ENCODE measurements around the gene EMC10.

Gene EMC10

GRCh38 chr19:50464348-50464747, 12.0 kb upstream of the EMC10 start:
- no peak overlapping the region for H3K27ac ChIP-seq (ENCODE audit: low read length)
- H3K4me2 ChIP-seq (ENCODE audit: low read depth, low read length), result no peak overlapping the region
- peaks cover 5% of the 10 kb centered on the region; the same call in 1 of the 2 replicates for H3K4me1 ChIP-seq (ENCODE audit: low read length)
- no peak for DNase-seq
- no peak overlapping the region for H3K4me3 ChIP-seq (ENCODE audit: low read length)
- H3K9me3 ChIP-seq (replicated peaks; ENCODE audit: insufficient read depth, low read length), result no peaks in the 10 kb centered on the region
- no peaks in the 10 kb centered on the region for H3K79me2 ChIP-seq (ENCODE audit: low read length)
- H3K27me3 ChIP-seq (replicated peaks; ENCODE audit: insufficient read depth, low read length), result peaks cover 77% of the 10 kb centered on the region
- no peak overlapping the region for H3K9ac ChIP-seq (ENCODE audit: low read length)
- H2AFZ ChIP-seq (ENCODE audit: low read length), result no peak overlapping the region
- no peaks in the 10 kb centered on the region for H3K9me2 ChIP-seq (replicated peaks; ENCODE audit: insufficient read depth, low read length)
- TF ChIP-seq, protein P1, sequence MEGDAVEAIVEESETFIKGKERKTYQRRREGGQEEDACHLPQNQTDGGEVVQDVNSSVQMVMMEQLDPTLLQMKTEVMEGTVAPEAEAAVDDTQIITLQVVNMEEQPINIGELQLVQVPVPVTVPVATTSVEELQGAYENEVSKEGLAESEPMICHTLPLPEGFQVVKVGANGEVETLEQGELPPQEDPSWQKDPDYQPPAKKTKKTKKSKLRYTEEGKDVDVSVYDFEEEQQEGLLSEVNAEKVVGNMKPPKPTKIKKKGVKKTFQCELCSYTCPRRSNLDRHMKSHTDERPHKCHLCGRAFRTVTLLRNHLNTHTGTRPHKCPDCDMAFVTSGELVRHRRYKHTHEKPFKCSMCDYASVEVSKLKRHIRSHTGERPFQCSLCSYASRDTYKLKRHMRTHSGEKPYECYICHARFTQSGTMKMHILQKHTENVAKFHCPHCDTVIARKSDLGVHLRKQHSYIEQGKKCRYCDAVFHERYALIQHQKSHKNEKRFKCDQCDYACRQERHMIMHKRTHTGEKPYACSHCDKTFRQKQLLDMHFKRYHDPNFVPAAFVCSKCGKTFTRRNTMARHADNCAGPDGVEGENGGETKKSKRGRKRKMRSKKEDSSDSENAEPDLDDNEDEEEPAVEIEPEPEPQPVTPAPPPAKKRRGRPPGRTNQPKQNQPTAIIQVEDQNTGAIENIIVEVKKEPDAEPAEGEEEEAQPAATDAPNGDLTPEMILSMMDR (IDR thresholded peaks at IDR 0.05; ENCODE audit: low read length), result no peak
- TF ChIP-seq EZH2 (optimal IDR thresholded peaks at IDR 0.05; ENCODE audit: low read depth, low read length), result no peak
- TF ChIP-seq EZH2phosphoT487 (IDR thresholded peaks at IDR 0.05; ENCODE audit: low read length), result no peak
- no peaks in the 10 kb centered on the region for H4K20me1 ChIP-seq (ENCODE audit: insufficient read depth, low read length)
- H3K36me3 ChIP-seq (replicated peaks; ENCODE audit: insufficient read depth, low read length), result no peaks in the 10 kb centered on the region
- H3F3A ChIP-seq (ENCODE audit: insufficient read depth, low read length), result peaks cover 4% of the 10 kb centered on the region

DNA sequence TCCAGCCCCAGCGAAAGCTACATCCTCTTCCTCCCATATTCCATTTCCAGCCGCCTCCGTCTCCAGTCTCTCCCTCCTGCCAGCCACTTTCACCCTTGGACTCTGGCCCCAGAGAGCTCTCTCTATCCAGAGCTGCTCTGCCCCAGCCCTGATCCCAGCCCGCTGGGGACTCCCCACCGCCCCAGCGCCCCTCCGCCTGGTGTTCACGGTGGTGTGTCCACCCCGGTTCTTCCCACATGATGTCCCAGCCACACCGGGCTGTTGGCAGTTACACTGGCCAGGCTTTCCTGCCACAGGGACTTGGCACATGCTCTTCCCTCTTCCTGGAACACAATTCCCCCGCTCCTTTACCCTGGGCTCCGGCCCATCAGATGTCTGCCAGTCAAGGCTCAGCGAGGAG, 11.3 kb upstream of the EMC10 start:
- Histone ChIP-seq H3F3A (ENCODE audit: insufficient read depth, low read length) (peaks cover 4% of the 10 kb centered on the region), H3K4me1 (ENCODE audit: low read length) (peaks cover 1% of the 10 kb centered on the region; the same call in 1 of the 2 replicates), H4K20me1 (ENCODE audit: insufficient read depth, low read length) (no peaks in the 10 kb centered on the region), H3K79me2 (ENCODE audit: low read length) (no peaks in the 10 kb centered on the region), H3K27ac (ENCODE audit: low read length) (no peak overlapping the region), H3K27me3 (replicated peaks; ENCODE audit: insufficient read depth, low read length) (peaks cover 84% of the 10 kb centered on the region), H3K36me3 (replicated peaks; ENCODE audit: insufficient read depth, low read length) (no peaks in the 10 kb centered on the region), H3K4me3 (ENCODE audit: low read length) (no peak overlapping the region), H3K9me2 (replicated peaks; ENCODE audit: insufficient read depth, low read length) (no peaks in the 10 kb centered on the region), H3K4me2 (ENCODE audit: low read depth, low read length) (no peak overlapping the region), H2AFZ (ENCODE audit: low read length) (no peak overlapping the region), H3K9ac (ENCODE audit: low read length) (no peak overlapping the region), H3K9me3 (replicated peaks; ENCODE audit: insufficient read depth, low read length) (no peaks in the 10 kb centered on the region)
- TF ChIP-seq, protein P1 (IDR thresholded peaks at IDR 0.05; ENCODE audit: low read length), result no peak
- no peak for TF ChIP-seq EZH2 (optimal IDR thresholded peaks at IDR 0.05; ENCODE audit: low read depth, low read length)
- no peak for TF ChIP-seq EZH2phosphoT487 (IDR thresholded peaks at IDR 0.05; ENCODE audit: low read length)
- no peak for DNase-seq

DNA sequence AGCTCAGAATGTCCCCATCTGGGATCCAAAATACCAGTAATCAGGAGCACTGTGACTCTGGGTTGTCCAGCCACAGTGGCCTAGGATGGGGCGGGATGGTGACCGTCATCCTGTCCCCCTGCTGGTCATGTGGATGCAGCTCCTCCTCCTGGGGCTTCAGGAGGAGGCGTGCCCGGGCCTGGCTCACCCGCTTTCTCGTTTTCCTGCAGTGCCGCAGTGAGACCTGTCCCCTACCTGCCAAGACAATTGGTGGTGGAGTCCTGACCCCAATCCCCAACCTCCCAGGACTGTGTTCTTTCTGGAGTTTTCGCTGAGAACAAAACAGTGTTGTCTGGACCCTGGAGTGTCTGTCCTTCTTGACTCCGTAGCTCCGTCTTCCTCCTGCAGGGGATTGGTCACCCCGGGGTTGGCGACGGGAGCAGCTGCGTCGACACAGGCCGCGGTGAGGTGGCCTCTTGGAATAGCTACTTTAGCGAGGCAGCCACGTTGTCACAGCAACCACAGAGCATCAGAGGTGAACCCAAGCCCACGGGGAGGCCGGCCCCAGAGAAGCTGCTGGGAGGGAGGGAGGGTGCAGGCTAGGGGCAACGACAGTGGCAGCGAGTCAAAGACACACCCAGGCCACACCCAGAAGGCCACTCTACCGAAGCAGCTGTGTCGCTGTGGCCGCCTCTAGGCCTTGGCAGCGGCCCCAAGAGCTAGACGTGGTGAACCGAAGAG, 10.2 kb upstream of the EMC10 start:
- Histone ChIP-seq H3K79me2 (ENCODE audit: low read length) (no peaks in the 10 kb centered on the region), H3K4me3 (ENCODE audit: low read length) (no peak overlapping the region), H3K27me3 (replicated peaks; ENCODE audit: insufficient read depth, low read length) (peaks cover 88% of the 10 kb centered on the region), H3K9ac (ENCODE audit: low read length) (no peak overlapping the region), H3K9me2 (replicated peaks; ENCODE audit: insufficient read depth, low read length) (no peaks in the 10 kb centered on the region), H3K36me3 (replicated peaks; ENCODE audit: insufficient read depth, low read length) (no peaks in the 10 kb centered on the region), H4K20me1 (ENCODE audit: insufficient read depth, low read length) (no peaks in the 10 kb centered on the region), H3K4me2 (ENCODE audit: low read depth, low read length) (no peak overlapping the region), H3K9me3 (replicated peaks; ENCODE audit: insufficient read depth, low read length) (no peaks in the 10 kb centered on the region), H3K27ac (ENCODE audit: low read length) (no peak overlapping the region), H2AFZ (ENCODE audit: low read length) (no peak overlapping the region), H3K4me1 (ENCODE audit: low read length) (no peaks in the 10 kb centered on the region), H3F3A (ENCODE audit: insufficient read depth, low read length) (no peaks in the 10 kb centered on the region)
- TF ChIP-seq EZH2phosphoT487 (IDR thresholded peaks at IDR 0.05; ENCODE audit: low read length) (no peak), EZH2 (optimal IDR thresholded peaks at IDR 0.05; ENCODE audit: low read depth, low read length) (no peak)
- TF ChIP-seq, protein P1 (IDR thresholded peaks at IDR 0.05; ENCODE audit: low read length), result no peak; the same call in none of the 2 replicates
- no peak for DNase-seq
